Measurements from ENCODE around the gene MPZL1. TPM values are rescaled to one million over a fixed set of nuclear protein-coding genes. Genes with fewer than 3 reads are reported as not detected.
"Not testable (repeated sequence)": the region's sequence is repeated elsewhere in the genome, so short reads cannot be mapped to it uniquely, and the experiment has no call there.

MPZL1 gene
- polyA plus RNA-seq, 3 donors from 2014 or later: 6.8 to 14.3 (median 12.1) TPM

- H3K36me3 Mint-ChIP-seq: peaks cover 9 to 20% (median 10%) of the 10 kb centered on the region in 3 donors
- DNase-seq: no peak
- H3K27ac Mint-ChIP-seq: no peak overlapping the region
- H3K4me1 Mint-ChIP-seq: no peaks in the 10 kb centered on the region
- H3K4me3 Mint-ChIP-seq: no peak overlapping the region
- H3K27me3 Mint-ChIP-seq (ENCODE audit: low read depth in 3 of 3): peaks cover 0 to 2% (median 0%) of the 10 kb centered on the region in 3 donors
- no peaks in the 10 kb centered on the region for H3K9me3 Mint-ChIP-seq
These were observed 69.8 kb downstream of the MPZL1 start for GRCh38 chr1:167791281-167792187.

DNA sequence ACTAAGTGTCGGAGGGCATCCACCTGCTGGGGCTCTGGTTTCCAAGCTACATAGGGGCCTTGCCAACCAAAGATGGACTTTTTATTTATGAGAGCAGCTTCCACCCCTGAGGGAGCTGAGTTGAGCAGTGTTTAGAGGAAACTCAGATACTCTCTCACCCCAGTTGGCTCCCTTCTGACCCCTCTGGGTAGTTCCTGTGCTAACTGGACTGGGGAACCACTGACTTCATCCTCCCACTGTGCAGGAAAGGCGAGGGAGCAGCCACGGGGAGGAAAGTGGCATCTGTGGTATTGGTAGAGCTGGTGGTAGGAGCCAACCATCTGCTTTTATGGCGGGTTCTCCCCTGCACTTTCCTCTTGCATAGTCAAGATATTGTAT, 70.4 kb downstream of the MPZL1 start:
- H3K27me3 Mint-ChIP-seq (ENCODE audit: low read depth in 3 of 3): peaks cover 0 to 2% (median 2%) of the 10 kb centered on the region in 3 donors
- H3K4me1 Mint-ChIP-seq: no peaks in the 10 kb centered on the region
- H3K9me3 Mint-ChIP-seq: no peaks in the 10 kb centered on the region
- DNase-seq: no peak
- peaks cover 9 to 20% (median 10%) of the 10 kb centered on the region in 3 donors for H3K36me3 Mint-ChIP-seq
- no peak overlapping the region for H3K27ac Mint-ChIP-seq
- no peak overlapping the region for H3K4me3 Mint-ChIP-seq

GRCh38 chr1:167794043-167794442, 72.3 kb downstream of the MPZL1 start:
- Mint-ChIP-seq H3K4me1 (no peaks in the 10 kb centered on the region), H3K36me3 (peaks cover 0 to 12% (median 10%) of the 10 kb centered on the region in 3 donors), H3K9me3 (no peaks in the 10 kb centered on the region), H3K27me3 (ENCODE audit: low read depth in 3 of 3) (peaks cover 0 to 3% (median 2%) of the 10 kb centered on the region in 3 donors), H3K4me3 (no peak overlapping the region), H3K27ac (no peak overlapping the region)
- DNase-seq: no peak

GRCh38 chr1:167795810-167796740, 74.3 kb downstream of the MPZL1 start:
- H3K9me3 Mint-ChIP-seq: no peaks in the 10 kb centered on the region
- peaks cover 0 to 5% (median 0%) of the 10 kb centered on the region in 3 donors for H3K36me3 Mint-ChIP-seq
- no peak overlapping the region for H3K27ac Mint-ChIP-seq
- H3K4me3 Mint-ChIP-seq: no peak overlapping the region
- no peaks in the 10 kb centered on the region for H3K4me1 Mint-ChIP-seq
- peaks cover 0 to 3% (median 0%) of the 10 kb centered on the region in 3 donors for H3K27me3 Mint-ChIP-seq (ENCODE audit: low read depth in 3 of 3)
- DNase-seq: no peak

DNA sequence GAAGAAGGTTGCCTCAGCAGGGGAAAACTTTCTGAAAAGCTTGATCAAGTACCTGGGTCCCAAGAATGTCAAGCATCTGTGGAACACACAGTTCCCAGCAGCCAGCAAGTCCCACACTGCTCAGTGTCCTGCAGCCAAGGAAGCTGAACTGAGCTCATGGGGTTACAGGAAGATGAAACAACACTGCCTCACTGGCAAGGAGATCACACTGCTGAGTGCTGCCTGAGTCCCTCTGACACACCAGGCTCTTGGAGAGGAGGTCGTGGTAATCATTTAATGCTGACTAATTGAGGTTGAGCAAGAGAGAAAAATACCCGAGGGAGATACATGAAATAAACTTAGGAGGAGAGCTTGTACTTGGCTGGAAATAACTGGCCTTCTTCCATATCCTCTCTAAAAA, 75.2 kb downstream of the MPZL1 start:
- Mint-ChIP-seq H3K9me3 (no peaks in the 10 kb centered on the region), H3K4me3 (no peak overlapping the region), H3K27me3 (ENCODE audit: low read depth in 3 of 3) (peaks cover 0 to 3% (median 1%) of the 10 kb centered on the region in 3 donors), H3K4me1 (no peaks in the 10 kb centered on the region), H3K27ac (peak overlapping the region in 1 of 6 donors; percentile 0), H3K36me3 (peaks cover 0 to 5% (median 0%) of the 10 kb centered on the region in 3 donors)
- no peak for DNase-seq

- no peak for DNase-seq
- no peaks in the 10 kb centered on the region for H3K36me3 Mint-ChIP-seq
- peaks cover 5 to 7% of the 10 kb centered on the region in 2 donors for H3K4me1 Mint-ChIP-seq
- no peak overlapping the region for H3K27ac Mint-ChIP-seq
- H3K27me3 Mint-ChIP-seq (ENCODE audit: low read depth in 3 of 3): peaks cover 0 to 3% (median 1%) of the 10 kb centered on the region in 3 donors
- H3K4me3 Mint-ChIP-seq: no peak overlapping the region
- H3K9me3 Mint-ChIP-seq: no peaks in the 10 kb centered on the region
These were observed 77.2 kb downstream of the MPZL1 start for GRCh38 chr1:167798952-167799351.

- H3K4me1 Mint-ChIP-seq: peaks cover 13 to 15% of the 10 kb centered on the region in 2 donors
- H3K9me3 Mint-ChIP-seq: no peaks in the 10 kb centered on the region
- no peaks in the 10 kb centered on the region for H3K36me3 Mint-ChIP-seq
- peaks cover 0 to 3% (median 3%) of the 10 kb centered on the region in 3 donors for H3K27me3 Mint-ChIP-seq (ENCODE audit: low read depth in 3 of 3)
- H3K27ac Mint-ChIP-seq: no peak overlapping the region
- DNase-seq: no peak
- no peak overlapping the region for H3K4me3 Mint-ChIP-seq
These were observed 78.0 kb downstream of the MPZL1 start for GRCh38 chr1:167799747-167800146.

DNA sequence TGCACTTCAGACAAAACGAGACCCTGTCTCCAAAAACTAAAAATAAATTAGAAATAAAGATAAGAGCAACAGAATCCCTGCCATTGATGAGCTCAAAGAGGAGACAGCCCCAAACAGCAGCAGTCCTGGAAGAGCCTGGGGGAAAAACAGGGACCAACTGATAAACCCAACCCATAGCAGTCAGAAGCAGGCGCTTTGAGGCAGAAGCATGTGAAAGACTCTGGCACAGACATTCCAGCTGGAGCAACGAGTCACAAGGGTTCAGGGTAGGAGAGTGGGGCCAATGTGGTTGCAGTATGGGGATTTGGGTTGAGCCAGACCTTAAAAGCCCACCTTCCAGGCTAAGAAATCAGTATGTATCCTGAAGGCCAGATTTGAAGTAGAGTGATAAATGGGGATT, 78.5 kb downstream of the MPZL1 start:
- Mint-ChIP-seq H3K36me3 (no peaks in the 10 kb centered on the region), H3K4me3 (no peak overlapping the region), H3K9me3 (no peaks in the 10 kb centered on the region), H3K4me1 (peaks cover 18 to 20% of the 10 kb centered on the region in 2 donors), H3K27me3 (ENCODE audit: low read depth in 3 of 3) (peaks cover 0 to 3% (median 3%) of the 10 kb centered on the region in 3 donors), H3K27ac (no peak overlapping the region)
- DNase-seq: no peak

DNA sequence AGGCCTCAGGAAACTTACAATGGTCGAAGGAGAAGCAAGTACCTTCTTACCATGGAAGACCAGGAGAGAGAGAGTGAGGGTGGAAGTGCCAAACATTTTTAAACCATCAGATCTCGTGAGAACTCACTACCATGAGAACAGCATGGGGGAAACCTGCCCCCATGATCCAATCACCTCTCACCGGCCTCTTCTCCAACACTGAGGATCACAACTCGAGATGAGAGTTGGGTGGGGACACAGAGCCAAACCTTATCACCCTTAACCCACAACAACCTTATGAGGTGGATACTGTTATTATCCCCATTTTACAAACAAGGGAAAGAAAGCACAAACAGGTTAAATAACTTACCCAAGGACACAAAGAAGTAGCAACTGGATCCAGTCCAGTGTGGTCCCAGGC, 80.5 kb downstream of the MPZL1 start:
- H3K4me1 Mint-ChIP-seq: peaks cover 23 to 29% of the 10 kb centered on the region in 2 donors
- no peak overlapping the region for H3K27ac Mint-ChIP-seq
- H3K27me3 Mint-ChIP-seq (ENCODE audit: low read depth in 3 of 3): peaks cover 0 to 3% (median under 1%) of the 10 kb centered on the region in 3 donors
- no peaks in the 10 kb centered on the region for H3K36me3 Mint-ChIP-seq
- H3K9me3 Mint-ChIP-seq: no peaks in the 10 kb centered on the region
- DNase-seq: no peak
- no peak overlapping the region for H3K4me3 Mint-ChIP-seq

DNA sequence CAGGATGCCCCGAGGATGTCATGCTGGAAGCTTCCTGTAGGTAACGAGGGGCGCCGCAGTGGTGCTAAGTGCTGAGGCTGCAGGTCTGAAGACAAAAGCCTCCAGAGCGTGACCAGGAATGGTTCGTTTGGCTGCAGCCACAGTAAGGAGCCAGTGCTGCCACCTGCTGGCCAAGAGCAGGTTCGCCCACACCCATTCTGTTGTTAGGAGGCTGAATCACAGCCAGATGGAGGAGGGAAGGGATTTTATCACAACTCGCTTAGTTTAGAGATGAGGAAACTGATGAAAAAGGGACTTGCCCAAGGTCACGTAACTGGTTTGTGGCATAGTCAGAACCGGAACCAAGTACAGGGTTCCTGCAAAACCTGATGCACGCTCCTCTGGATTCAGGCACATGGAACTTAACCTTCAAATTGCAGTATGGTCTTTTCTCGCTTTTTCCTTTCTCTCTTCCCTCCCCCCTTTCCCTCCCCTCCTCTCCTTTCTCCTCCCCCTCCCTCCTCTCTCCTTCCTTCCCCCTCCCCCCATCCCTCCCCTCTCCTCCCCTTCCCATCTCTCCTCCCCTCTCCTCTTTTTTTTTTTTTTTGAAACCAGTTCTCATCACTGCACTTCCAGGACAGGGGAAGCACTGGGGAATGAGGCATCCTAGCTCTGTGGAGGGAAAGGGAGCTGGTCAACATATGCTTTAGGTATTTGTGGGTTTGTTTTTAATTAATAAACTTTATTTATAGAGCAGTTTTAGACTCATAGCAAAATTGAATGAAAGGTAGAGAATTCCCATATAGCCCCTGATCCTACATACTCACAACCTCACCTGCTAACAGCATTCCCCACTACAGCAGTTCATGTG, 81.8 kb downstream of the MPZL1 start:
- H3K4me1 Mint-ChIP-seq: peaks cover 23 to 29% of the 10 kb centered on the region in 2 donors
- peak overlapping the region in 2 of 5 donors; percentile 3 to 63 for H3K4me3 Mint-ChIP-seq
- peak; percentile 63 to 72 (median 71) for DNase-seq
- peaks cover 0 to 3% (median 0%) of the 10 kb centered on the region in 3 donors for H3K27me3 Mint-ChIP-seq (ENCODE audit: low read depth in 3 of 3)
- no peaks in the 10 kb centered on the region for H3K9me3 Mint-ChIP-seq
- H3K27ac Mint-ChIP-seq: peak overlapping the region in 3 of 6 donors; percentile 32 to 85 (median 61)
- H3K36me3 Mint-ChIP-seq: no peaks in the 10 kb centered on the region

DNA sequence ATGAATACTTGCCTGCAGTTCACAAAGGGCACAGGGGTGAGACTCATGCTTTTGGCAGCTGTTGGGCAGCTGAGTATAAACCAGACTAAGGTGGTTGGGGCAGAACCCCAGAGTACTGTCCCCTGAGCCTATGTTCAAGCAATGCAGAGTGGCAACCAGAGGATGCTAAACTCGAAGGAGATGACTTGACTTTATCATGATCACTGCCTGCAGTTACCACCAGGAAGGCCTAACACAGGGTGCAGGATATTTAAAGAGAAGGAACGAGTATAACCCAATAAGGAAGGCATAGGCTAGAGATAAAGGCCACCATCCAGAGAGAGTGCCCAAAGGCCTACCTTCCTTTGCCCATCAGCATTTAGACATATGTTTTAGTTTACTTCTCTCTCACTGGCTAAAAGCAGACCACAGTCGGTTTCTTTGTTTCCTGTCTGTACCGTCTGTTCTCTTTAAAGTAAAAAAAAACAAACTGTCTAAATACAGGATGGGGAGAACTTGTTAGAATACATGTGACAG, 83.3 kb downstream of the MPZL1 start:
- Mint-ChIP-seq H3K27ac (peak overlapping the region; percentile 56 to 86 (median 72)), H3K36me3 (no peaks in the 10 kb centered on the region), H3K27me3 (ENCODE audit: low read depth in 3 of 3) (peaks cover 0 to 3% (median 0%) of the 10 kb centered on the region in 3 donors), H3K4me3 (peak overlapping the region in 4 of 5 donors; percentile 2 to 73 (median 36)), H3K9me3 (no peaks in the 10 kb centered on the region), H3K4me1 (peaks cover 23 to 29% of the 10 kb centered on the region in 2 donors)
- peak; percentile 25 to 44 (median 28) for DNase-seq

GRCh38 chr1:167806235-167806634, 84.5 kb downstream of the MPZL1 start:
- not testable (repeated sequence) for DNase-seq; H3K9me3 Mint-ChIP-seq; H3K4me3 Mint-ChIP-seq; H3K27me3 Mint-ChIP-seq (ENCODE audit: low read depth in 3 of 3); H3K36me3 Mint-ChIP-seq
- Mint-ChIP-seq H3K4me1 (peaks cover 23 to 29% of the 10 kb centered on the region in 2 donors), H3K27ac (peak overlapping the region in 1 of 6 donors; percentile 56)

GRCh38 chr1:167806676-167807075, 84.9 kb downstream of the MPZL1 start:
- H3K27ac Mint-ChIP-seq, H3K9me3 Mint-ChIP-seq, DNase-seq: not testable (repeated sequence)

More at GRCh38 chr1:167806676-167807075, 84.9 kb downstream of the MPZL1 start:
- not testable (repeated sequence) for H3K36me3 Mint-ChIP-seq; H3K27me3 Mint-ChIP-seq (ENCODE audit: low read depth in 3 of 3); H3K4me3 Mint-ChIP-seq
- H3K4me1 Mint-ChIP-seq: peaks cover 23 to 29% of the 10 kb centered on the region in 2 donors

Measured in immature natural killer cell (primary cell).